A549 (cell line): ENCODE data around the gene CELF2.

Experiments used
- BHLHE40 ChIP-seq: IDR thresholded peaks from 2 replicates; pipeline ENCODE4 v1.6.1; 2012; ENCODE audit warnings: low read depth, low read length, inconsistent platforms
- CTCF ChIP-seq: fragments of >200 bp; sonication (Bioruptor Twin); formaldehyde crosslinking; IDR thresholded peaks from 3 replicates; pipeline ENCODE4 v1.5.1; 2016
- KDM1A ChIP-seq: fragments of 200-600 bp; sonication (generic); IDR thresholded peaks from 2 replicates; pipeline ENCODE4 v1.6.1; 2016; ENCODE audit warnings: low read depth, mild to moderate bottlenecking
- POLR2A ChIP-seq: IDR thresholded peaks from 2 replicates; pipeline ENCODE4 v1.6.1; 2012; ENCODE audit warnings: mild to moderate bottlenecking, low read length
- REST ChIP-seq: fragments of 200-600 bp; sonication (generic); IDR thresholded peaks from 2 replicates; pipeline ENCODE4 v1.6.1; 2016; ENCODE audit warnings: antibody characterized with exemption, mild to moderate bottlenecking, moderate library complexity
- RFX5 ChIP-seq: fragments of 450-650 bp; IDR thresholded peaks from 2 replicates; pipeline ENCODE4 v1.7.1; 2014; ENCODE audit warnings: antibody characterized with exemption, mild to moderate bottlenecking, moderate library complexity

DNA sequence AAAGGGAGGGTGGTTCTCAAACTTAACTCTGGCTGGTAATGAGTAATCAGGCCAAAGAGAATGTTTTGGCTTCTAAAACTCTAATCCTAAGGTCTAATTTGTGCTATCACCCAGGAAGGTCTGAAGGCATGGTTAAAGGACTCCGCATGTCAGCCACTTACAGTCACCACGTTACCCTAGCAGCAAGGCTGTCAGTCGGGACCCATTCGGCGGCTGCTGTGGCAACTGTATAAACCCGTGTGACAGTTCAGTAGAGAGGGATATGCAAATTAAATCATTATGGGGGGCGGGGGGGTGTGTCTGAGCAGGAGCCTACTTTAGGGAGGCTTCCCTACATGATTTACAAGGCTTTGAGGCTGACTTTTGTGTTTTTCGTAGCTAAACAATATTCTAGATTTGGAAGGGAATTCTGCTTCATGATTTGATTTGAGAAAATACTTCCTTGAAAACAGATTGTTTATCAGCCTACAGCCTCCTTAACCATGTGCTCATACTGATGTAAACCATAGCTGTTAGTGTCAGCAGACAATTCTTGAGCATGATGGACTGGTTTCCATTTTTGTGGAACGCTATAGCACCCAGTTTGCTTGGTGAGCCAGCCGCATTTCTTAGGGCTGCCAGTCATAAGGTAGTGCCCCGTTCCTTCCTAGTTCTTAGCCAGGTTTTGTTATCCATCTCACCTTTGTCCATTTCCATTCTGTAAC, 309.4 kb downstream of the CELF2 start:
- TF ChIP-seq POLR2A, result no peak
- no peak for TF ChIP-seq REST
- no peak for TF ChIP-seq CTCF
- no peak for TF ChIP-seq KDM1A
- TF ChIP-seq RFX5, result no peak
- no peak for TF ChIP-seq BHLHE40
